Gastrocnemius medialis (tissue), 4 donors: ENCODE data around the gene KLF3.

ENCODE experiments used
- CTCF ChIP-seq, 5 experiments: fragments of 450-650 bp in 3 of 5; fragments of 200-600 bp in 2 of 5; sonication (generic) in 2 of 5; IDR thresholded peaks in 4 of 5; conservative IDR thresholded peaks in 1 of 5; 1 replicate in 4 of 5; 2 replicates in 1 of 5; pipeline ENCODE4 v1.5.1; 2016 to 2019; ENCODE audit warnings: antibody characterized with exemption in 5 of 5, mild to moderate bottlenecking in 3 of 5, moderate library complexity in 3 of 5
- POLR2A ChIP-seq, 2 donors: fragments of 450-650 bp; IDR thresholded peaks; one replicate each; pipeline ENCODE4 v1.6.1; 2017; ENCODE audit warnings: antibody characterized with exemption in 2 of 2, mild to moderate bottlenecking in 2 of 2, moderate library complexity in 2 of 2

DNA sequence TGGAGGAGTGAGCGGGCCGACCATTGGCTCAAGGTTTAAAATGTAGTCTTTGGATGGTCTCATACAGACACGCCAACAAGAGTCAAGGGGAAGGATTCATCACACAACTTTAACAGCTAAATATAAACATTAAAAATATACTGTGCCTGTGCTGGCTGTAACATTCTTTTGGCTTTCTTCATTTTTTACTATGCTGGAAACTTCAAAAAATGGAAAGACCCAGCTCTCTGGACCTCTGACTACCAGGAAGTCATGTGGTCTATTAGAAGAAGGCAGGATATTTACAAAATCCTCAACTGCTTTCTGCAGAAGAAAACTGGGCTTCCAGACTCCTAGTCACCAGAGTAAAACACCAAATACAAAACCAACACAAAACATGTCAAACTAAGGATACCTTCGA, 49.8 kb upstream of the KLF3 start:
- TF ChIP-seq CTCF (IDR thresholded peaks at IDR 0.05 in 4 of 5, conservative IDR thresholded peaks at IDR 0.05 in 1 of 5) (no peak), POLR2A (IDR thresholded peaks at IDR 0.05) (no peak)
